C4-2B (cell line): Measurements from ENCODE around the gene DNMT3B.

Experiments used
- H3K27ac ChIP-seq: fragments of 450-650 bp; 2 replicates; pipeline ENCODE4 v1.5.1; 2017
- CTCF ChIP-seq: fragments of 450-650 bp; conservative IDR thresholded peaks from 2 replicates; pipeline ENCODE4 v1.5.1; 2017; ENCODE audit warnings: mild to moderate bottlenecking
- ZFX ChIP-seq: fragments of 450-650 bp; IDR thresholded peaks from 2 replicates; pipeline ENCODE4 v1.6.1; 2017

DNMT3B gene

GRCh38 chr20:32808438-32808837 lies 46.3 kb downstream of the DNMT3B start:
- TF ChIP-seq CTCF = no peak
- TF ChIP-seq ZFX = no peak
- H3K27ac ChIP-seq = no peak overlapping the region

GRCh38 chr20:32809907-32810306 lies 47.7 kb downstream of the DNMT3B start:
- no peak for TF ChIP-seq CTCF
- no peak overlapping the region for H3K27ac ChIP-seq

DNA sequence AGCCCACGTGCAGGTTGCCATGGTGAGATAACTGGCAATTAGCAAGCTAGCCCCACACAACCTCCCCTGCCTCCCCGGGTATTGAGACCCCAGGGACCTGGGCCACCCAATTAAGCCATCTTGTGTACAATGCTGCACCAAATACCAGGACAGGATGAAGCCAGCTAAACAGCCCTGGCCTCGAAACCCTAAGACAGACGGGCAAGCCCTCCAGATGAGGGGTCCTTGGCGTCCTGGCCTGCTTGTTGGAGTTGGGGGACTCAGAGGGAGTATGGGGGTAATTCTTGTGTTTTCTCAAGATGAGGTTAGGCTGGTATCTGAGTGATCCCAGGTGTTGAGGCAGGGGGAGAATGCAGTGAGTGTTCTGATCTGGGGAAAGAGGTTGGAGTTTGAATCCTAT lies 48.8 kb downstream of the DNMT3B start:
- no peak for TF ChIP-seq CTCF
- no peak for TF ChIP-seq ZFX
- H3K27ac ChIP-seq = no peak overlapping the region

DNA sequence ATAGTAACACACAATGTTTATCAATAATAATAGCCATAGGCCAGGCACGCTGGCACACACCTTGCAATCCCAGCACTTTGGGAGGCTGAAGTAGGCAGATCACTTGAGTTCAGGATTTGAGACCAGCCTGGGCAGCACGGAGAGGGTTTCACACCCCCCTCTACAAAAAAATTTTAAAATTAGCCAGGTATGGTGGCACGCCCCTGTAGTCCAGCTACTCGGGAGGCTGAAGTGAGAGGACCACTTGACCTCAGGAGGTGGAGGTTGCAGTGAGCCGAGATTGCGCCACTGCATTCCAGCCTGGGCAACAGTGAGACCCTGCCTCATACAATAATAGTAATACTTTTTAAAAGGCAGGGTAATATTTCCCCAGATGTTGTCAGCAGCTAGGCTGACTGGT lies 49.7 kb downstream of the DNMT3B start:
- H3K27ac ChIP-seq = no peak overlapping the region
- no peak for TF ChIP-seq CTCF
- TF ChIP-seq ZFX = no peak

DNA sequence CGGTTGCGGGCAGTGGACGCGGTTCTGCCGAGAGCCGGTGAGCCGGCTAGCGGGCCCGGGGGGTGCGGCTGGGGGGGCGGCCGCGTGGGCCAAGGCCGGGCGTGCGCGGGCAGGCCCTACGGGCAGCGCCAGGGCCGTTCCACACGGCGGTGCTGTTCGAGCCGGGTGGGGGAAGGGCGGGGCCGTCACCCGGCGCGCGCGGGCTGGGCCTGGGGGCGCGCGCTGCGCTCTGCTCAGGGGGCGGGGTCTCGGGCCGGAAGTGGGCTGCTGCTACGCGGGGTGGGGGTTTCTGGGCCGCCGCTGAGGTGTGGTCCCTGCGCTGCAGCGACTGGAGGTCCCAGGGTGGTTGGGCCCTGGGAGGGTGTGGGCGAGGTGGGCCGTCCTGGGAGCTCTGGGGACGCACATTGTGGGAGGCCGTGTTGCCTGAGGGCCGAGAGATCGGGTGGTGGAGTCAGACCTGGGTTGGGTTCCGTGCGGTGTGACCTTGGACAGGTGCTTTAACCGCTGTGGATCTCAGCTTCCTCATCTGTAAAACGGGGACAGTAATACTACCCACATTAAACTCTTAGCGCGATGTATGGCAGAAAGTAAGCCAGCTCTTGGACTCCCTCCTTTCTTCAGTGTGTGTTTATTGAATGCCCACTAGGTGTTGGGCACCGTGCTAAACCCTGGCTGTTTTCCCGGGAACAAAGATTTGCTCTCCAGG lies 58.0 kb downstream of the DNMT3B start:
- H3K27ac ChIP-seq = peak overlapping the region; percentile 86
- TF ChIP-seq ZFX (peak; percentile 49; the same call in 1 of the 2 replicates), CTCF (no peak)

GRCh38 chr20:32820698-32821377 lies 58.7 kb downstream of the DNMT3B start:
- H3K27ac ChIP-seq = peak overlapping the region; percentile 86
- TF ChIP-seq ZFX (no peak), CTCF (no peak)

- TF ChIP-seq ZFX = no peak
- no peak for TF ChIP-seq CTCF
- H3K27ac ChIP-seq = no peak overlapping the region
These were observed 60.0 kb downstream of the DNMT3B start for GRCh38 chr20:32822225-32822624.
